8988T (cell line): ENCODE data around the gene EIF4EBP2.

ENCODE experiments used
- DNase-seq: peaks from one replicate; pipeline ENCODE4 v3.0.0; 2011

EIF4EBP2 gene, protein sequence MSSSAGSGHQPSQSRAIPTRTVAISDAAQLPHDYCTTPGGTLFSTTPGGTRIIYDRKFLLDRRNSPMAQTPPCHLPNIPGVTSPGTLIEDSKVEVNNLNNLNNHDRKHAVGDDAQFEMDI

DNA sequence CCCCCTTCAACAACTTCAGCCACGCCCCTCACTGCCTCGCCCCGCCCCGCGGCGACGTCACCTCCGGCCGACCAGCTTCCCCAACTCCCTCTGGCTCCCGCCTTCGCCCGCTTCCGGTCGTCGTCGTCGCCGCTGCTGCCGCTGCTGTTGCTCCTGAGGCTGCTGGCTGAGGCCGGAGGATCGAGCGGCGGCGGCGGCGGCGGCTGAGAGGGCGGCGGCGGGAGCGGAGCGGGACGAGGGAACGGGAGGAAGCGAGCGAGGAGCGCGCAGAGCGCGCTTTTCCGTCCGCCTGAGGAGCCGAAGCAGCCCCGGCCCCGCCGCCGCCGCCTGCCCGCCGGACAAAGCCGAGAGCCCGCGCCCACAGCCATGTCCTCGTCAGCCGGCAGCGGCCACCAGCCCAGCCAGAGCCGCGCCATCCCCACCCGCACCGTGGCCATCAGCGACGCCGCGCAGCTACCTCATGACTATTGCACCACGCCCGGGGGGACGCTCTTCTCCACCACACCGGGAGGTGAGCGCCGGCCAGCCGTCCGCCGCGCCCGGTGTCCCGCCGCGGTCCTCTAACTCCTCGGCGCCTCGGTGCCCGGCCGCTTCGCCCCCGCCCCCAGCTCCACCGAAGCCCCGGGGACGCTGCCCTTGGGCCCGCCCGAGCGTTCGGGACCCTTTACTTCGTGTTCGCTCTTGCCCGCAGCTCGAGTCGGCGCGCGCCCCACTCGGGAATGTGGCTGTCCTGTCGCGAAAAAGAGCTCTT is at the start of gene EIF4EBP2:
Gene EIF4EBP2, plus strand, starts transcription at position 110 of the 751 bp plus-strand sequence. Its CDS starts 257 bp downstream, at position 367.
- DNase-seq, result peak; percentile 70

DNA sequence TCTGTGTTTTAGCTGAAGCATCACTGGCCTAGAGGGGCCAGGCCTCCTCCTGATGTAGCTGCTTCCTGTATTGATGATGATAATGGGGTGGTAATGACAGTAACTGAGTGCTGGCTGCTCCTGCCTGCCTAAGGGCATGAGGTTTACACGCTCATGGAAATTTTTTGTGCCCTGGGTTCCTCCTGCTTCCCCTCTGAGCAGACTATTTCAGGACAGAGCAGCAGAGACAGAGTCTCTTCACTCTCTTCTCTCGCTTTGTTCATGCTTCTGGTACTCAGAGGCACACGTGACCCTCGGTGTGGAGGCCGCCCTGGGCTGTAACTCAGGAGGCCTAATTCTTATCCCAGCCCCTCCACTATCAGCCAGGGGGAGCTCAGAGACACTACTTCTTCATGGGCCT is 49.4 kb upstream of the EIF4EBP2 start:
- no peak for DNase-seq

DNA sequence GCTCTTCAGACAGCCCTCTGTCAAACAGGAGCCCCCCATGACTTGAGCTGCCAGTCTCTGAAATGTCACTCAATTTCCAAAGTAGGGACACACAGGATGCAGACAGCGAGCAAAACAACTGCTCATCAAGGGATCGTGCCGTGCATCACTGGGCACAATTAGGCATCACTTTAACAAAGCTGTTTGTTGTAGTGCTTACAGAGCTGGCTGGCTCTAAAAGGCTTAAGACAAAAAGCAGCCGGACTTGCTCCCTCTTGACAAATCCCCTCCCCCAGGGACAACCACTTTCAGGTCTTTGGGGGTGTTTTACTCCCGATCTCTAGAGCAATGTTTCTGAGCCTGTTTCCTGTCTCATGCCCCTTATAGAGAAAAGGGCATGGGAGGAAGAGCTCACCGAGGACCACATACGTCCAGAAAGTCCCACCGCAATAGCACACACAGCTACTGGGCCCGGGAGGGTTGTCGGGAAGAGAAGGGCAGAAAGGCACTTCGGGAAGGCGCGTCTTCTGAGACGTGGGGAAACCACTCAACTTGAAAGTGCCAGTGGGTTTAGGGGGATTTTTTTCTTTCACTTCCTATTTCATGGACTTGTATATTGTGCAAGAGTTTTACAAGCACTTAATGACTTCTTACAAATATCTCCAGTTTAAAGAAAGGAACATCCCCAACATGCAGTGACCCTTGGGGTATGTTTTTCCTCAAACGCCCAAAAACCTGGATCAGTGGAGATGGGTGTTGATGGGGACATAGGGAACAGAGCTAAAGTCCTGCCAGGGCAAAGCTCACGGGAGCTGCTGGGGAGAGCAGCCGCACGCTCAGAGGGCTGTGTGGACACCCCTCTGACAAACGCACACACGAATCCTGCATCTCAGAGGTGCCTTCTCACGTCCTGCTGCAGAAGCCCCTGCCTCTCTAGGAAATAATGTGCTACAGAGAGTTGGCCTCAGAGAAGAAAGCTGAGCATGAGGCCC is 48.6 kb upstream of the EIF4EBP2 start:
- no peak for DNase-seq

DNA sequence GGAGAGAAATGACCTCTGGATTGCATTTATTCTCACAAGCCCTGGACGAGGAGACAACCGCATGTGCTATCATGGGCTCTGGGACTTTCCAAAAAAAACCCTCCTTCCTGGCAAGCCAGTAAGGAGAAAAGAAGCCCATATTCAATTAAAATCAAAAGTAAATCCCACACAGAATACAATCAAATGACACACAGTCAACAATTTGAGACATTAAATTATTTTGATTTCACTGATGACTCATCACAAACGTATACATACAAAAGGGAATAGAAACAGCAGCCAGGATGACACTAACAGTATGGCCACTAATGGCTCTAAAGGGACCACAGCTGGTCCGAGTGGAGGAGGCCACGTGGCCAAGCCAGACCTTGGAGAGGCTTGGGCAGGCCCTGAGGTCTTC is 46.4 kb upstream of the EIF4EBP2 start:
- no peak for DNase-seq

DNA sequence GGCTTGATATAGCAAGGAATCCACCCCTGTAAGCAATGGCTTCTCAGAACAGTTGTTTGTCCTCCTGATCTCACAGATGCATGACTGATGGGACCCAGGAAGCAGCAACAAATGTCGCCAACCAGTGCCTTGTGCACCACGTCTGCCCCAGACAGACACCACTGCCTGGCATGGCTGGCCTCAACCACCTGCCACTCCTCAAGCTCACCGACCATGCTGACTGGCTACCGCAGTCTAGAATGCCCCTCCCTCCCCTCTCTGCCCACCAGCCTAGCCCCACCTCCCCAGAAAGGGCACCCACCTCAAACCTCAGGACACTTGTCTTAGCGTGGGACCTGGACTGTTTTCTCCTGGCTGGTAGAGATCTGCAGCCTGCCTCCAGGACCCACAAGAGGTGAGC is 45.5 kb upstream of the EIF4EBP2 start:
- DNase-seq, result no peak

DNA sequence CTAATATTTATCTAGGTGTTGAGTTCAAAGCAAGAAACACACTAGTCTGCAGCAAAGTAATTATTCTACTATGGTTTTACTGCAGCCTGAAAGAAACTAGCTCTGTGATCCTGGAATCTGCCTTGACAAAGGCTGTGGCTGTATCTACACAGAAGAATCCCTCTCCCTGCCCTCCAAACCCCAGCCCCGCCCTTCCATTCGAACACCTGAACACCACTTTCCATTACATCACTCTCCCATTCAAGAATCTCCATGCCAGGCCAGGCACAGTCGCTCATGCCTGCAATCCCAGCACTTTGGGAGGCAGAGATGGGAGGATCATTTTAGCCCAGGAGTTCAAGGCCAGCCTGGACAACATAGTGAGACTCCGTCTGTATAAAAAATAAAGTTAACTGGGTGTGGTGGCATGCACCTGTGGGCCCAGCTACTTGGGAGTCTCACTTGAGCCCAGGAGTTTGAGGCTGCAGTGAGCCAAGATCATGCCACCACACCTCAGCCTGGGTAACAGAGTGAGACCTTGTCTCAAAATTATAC is 44.9 kb upstream of the EIF4EBP2 start:
- DNase-seq, result no peak

DNA sequence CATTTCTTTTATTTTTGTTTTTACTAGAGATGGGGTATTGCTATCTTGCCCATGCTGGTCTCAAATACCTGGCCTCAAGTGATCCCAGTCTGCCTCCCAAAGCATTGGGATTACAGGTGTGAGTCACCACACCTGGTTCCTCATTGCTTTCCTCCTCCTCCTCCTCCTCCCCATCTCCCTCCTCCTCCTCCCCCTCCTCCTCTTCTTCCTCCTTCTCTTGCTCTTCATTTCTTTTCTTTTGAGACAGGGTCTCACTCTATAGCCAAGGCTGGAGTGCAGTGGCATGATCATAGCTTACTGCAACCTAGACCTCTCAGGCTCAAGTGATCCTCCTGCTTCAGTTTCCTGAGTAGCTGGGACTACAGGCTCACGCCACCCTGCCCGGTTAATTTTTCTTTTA is 43.7 kb upstream of the EIF4EBP2 start:
- no peak for DNase-seq

DNA sequence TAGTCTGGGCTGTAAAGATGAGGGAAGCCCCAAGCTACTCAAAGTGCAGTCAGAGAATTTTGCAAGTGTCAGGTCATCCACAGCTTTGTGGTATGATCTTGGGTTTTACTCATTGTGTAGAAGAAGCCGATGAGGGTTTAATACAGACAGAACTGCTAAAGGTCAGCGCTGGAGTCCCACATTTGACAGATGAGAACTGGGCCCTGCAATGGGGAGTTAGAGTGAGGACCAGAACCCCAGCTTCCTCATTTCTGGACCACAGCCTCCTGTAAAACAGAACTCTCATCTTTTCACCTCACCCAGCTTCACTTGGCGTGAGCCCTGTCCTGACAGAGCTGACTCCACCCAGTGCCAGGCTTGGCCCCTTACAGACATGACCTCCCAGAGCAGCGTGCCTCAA is 41.6 kb upstream of the EIF4EBP2 start:
- no peak for DNase-seq

DNA sequence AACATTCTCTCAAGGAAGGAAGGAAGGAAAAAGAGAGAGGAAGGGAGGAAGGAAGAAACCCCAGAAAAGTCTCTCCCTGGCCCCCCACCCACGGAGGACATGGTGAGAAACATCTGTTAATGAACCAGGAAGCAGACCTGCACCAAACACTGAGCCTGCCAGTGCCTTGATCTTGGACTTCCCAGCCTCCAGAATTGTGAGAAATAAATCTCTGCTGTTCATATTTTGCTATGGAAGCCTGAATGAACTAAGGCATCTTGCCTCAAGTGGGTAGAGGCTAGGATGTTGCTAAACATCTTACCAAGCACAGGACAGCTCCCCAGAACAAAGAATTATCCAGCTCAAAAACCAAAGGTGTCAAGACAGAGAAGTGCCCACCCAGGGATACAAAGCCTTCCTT is 40.7 kb upstream of the EIF4EBP2 start:
- no peak for DNase-seq

DNA sequence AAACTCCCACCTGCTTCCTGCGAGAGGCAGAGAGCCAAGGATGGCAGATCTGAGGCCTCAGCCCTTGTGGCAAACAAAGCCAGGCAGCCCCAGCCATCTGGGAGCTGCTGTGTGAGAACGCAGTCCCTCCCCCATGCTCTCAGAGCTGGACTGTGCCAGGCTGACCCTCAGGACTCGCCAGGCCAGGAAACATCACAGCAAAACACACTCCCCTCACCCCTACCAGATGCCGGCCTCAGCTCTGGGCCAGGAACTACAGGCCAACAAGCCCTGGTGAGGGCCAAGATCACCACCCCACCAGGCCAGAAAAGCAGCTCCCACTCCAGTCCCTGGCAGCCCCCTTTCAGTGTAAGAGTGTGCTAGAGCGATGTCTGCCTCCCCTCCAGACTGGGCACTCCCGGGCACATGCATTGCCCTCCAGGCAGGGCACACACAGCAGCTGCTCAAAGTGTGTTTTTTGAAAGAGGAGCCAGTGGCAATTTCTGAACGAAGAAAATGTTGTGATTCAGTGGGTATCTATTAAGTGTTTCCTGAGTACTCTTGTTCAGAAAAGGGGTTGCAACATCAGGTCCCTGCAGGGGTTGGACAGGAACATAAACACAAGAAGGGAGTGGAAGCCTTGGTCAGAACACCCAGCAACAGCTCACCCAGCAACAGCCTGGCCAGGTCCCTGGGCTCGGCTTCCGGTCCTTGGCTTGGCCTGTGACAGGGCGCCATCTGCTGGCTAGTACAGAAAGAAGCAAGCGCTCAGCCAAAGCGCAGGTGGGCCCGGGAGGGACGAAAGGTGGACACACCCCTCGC is 39.8 kb upstream of the EIF4EBP2 start:
- DNase-seq, result peak; percentile 67

DNA sequence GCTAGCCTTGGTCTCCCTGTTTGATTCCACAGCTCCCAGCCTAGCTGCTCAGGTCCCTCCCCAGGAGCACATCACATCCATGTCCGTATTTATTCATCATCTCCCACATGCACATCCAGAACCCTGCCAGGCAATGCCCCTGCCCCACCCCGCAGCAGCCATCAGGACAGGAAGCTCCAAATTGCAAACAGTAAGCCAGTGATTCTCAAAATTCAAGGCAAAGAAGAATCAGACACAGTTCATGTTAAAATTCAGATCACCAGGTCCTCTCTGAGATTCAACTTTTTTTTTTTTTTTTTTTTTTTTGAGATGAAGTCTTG is 39.2 kb upstream of the EIF4EBP2 start:
- no peak for DNase-seq

DNA sequence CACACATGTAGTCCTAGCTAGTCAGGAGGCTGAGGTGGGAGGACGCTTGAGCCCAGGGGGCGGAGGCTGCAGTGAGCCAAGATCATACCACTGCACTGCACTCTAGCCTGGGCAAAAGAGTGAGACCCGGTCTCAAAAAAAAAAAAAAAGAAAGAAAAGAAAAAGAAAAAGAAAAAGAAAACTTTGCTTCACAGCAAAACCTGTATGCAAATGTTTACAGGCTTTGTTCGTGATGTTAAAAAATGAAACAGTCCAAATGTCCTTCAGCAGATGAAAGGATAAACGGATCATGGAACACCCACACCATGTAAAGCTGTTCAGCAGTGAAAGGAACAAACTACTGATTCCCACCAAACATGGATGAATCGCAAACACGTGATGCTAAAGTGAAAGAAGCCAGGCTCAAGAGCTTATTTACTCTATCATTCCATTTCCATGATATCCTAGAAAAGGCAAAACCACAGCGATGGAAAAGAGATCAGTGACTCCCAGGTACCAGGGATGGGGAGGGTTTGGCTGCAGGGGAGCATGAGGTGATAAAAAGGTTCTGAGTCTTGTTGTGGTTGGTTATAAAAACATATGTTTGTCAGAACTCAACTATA is 36.6 kb upstream of the EIF4EBP2 start:
- DNase-seq, result no peak

DNA sequence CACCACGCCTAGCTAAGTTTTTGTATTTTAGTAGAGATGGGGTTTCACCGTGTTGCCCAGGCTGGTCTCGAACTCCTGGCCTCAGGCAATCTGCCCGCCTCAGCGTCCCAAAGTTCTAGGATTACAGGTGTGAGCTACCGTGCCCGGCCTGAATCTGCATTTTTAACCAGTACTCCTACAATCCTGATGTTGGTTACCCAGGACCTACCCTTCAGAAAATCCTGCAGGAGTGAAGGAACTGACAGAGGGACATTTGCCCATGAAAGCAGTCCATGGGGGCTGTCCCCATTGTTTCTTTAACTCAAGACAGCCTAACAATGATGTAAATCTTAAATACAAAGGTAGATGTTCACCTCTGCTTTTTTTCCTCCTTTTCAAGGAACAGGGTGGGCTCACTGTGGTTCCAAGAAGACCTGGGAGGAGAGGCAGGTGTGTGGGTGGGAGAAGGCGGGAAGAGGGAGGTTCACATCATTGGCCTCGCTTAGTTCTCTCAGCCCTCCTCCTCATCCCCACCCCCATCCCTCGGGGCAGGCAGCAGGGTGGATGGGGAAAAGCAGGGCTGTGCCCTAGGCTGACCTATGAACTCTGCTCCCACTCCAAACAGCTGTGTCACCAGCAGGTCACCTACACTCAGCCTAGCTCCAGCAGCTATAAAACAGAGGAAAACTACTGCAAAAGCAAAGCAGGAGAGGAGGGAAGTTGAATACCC is 35.0 kb upstream of the EIF4EBP2 start:
- no peak for DNase-seq

DNA sequence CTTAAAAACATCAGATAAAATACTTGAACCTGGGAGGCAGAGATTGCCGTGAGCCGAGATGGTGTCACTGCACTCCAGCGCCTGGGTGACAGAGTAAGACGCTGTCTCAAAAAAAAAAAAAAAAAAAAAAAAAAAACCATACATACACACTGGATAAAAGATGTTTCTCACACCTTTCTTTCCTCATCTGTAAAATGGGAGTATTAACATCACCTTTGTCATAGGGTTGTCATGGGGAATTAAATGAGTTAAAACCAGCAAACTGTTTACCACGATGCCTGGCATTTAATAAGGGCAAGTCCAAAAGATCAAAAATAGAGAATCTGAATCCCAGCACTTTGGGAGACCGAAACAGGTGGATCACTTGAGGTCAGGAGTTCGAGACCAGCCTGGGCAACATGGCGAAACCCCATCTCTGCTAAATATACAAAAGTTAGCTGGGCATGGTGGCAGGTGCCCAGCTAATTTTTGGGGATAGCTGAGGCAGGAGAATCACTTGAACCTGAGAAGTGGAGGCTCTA is 34.4 kb upstream of the EIF4EBP2 start:
- no peak for DNase-seq

DNA sequence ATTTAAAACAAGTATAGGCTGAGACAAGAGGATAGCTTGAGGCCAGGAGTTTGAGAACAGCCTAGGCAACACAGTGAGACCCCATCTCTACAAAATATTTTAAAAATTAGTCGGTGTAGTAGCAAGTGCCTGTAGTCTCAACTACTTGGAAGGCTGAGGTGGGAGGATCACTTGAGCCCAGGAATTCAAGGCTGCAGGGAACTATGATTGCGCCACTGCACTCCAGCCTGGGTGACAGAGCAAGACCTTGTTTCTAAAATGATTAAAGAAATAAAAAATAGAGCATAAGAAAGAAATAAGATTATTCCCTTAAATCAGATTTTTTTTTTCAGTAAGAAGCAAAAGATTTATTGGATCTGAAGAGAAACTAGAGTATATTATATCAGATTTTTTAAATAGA is 33.2 kb upstream of the EIF4EBP2 start:
- DNase-seq, result no peak

DNA sequence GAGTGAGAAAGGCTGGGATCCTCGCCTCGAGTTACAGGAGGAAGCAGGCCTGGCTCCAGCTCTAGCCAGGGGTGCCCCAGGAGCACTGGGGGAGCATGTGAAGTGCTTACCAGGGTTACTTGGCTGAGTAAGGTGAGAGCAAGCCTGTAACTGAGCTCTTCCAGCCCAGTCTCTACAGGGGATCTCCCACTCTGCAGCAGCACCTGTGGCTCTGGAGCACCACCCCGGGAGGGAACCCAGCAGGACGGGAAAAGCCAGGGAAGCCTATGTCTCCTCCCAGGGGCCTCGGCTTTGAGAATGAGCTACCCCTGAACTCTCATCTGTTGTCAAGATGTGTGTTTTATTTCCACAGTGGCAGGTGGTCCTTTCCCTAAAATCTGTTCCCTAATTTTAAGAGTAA is 32.1 kb upstream of the EIF4EBP2 start:
- DNase-seq, result no peak

DNA sequence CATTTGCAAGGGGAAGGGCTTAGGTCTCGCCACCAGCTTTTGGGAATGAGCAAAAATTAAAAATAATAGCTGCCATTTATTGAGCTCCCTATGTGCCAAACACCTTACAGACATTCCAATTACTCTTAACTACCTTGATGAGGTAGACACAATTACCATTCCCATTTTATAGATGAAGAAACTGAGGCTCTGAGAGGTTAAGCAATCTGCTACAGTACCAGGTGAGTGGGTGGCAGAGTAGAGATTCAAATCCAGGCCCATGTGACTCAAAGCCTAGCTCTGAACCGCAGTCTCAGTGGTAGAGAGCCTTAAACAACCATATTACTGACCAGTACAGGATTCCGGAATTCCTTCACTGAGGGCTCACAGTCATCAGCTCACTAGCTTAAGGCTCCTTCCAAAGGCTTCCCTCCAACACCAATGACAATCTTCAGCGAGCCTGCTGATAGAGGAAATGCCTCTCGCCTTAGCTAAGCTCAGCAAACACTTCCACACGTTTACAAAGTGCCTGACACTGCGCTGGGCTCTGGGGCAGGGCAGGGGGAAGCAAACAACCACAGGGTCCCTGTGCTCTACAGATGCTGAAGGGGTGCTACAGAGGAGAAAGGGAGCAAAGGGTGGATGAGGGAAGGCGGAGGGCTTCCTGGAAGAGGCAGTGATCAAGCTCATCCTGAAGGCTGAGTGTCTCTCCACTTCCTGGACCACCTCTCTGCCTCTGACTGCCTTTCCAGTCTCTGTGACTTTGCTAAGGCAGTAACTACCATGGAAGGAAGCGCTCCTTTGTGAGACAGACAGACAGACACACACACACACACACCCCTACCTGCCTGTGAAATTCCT is 28.9 kb upstream of the EIF4EBP2 start:
- no peak for DNase-seq

DNA sequence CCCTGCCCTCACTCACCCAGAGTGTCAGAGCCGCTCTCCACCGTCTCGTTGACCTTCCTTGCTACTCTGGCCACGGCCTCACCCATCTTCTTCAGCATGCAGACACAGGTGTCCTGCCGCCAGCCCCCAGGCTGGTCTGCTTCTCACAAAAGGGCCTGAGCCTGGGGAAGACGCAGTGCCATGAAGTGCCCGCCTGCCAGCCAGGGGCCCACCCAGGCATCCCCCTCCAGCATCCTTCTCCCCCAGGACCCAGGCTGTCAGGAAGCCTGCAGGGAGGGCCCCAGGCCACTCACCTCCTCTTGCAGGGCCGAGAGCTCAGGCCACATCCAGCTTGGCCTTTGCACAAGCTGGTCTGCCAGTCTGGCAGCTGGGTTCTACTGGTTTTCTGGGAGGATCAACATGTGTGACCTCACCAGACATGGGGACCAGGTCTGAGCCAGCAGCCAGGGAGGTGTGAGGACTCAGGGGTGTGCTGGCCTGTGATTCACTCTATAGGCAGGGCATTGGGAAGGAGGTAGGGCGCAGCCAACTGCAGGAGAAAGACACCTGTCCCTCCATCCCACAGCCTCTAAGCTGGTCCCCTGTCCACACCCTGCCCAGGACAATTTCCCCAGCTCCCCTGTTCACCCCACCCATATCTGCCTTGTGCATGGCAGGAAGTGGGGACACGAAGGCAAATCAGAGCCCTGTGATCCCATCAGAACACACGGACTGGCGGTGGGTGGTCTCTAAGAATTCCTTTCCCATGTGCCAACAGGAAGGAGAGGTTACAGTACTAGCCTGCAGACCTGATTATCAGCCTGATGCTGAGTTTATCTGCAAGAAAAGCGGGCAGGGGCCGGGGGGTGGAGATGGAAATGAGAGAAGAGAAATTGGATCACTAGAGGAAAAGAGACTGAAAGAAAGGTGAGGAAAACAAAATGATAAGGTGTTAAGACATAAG is 27.2 kb upstream of the EIF4EBP2 start:
- DNase-seq, result peak; percentile 57

DNA sequence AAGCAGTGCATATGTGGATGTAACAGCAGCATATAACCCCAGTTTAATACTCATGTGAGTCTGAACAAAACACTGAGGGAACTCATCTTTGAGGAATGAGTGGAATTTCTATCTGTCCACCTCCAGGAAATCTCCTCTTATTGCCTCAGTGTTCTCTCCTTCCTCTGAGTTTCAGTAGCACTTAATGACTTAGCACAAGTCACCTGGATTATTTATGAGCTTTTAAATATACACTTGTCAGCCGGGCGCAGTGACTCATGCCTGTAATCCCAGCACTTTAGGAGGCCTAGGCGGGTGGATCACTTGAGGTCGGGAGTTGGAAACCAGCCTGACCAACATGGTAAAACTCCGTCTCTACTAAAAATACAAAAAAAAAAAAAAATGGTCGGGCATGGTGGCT is 25.8 kb upstream of the EIF4EBP2 start:
- DNase-seq, result no peak
